PC-9 (cell line): ENCODE measurements around the gene ERH. TPM values are rescaled to one million over a fixed set of nuclear protein-coding genes. Genes with fewer than 3 reads are reported as not detected.

ENCODE experiments used
- BruUV-seq: library from RNA; stranded (reverse); fragments of 400-500 nt; replicated peaks from 2 replicates; lab custom pipeline; 2021; lab: Mats Ljungman, UMichigan
- CTCF ChIA-PET: fragments of 300-600 bp; sonication (Branson Sonifier 250); formaldehyde crosslinking; loops from one replicate; lab custom pipeline; 2022; ENCODE audit warnings: antibody characterized with exemption; lab: Charles Lee
- POLR2A ChIA-PET: fragments of 300-600 bp; sonication (Branson Sonifier 250); formaldehyde crosslinking; loops from one replicate; lab custom pipeline; 2022; ENCODE audit warnings: antibody characterized with exemption; ENCODE audit not compliant: unreplicated experiment; lab: Charles Lee
- DNase-seq, 2 experiments: peaks; one replicate each; pipeline versions ENCODE4 v3.0.0 to v3.0.0-alpha.2; 2015 to 2022; ENCODE audit warnings: mixed read lengths in 1 of 2
- H2AFZ ChIP-seq: fragments of 200-600 bp; sonication (generic); 2 replicates; pipeline ENCODE4 v1.8.1; 2017; ENCODE audit warnings: antibody characterized with exemption
- H3F3A ChIP-seq: fragments of 200-600 bp; sonication (generic); 2 replicates; pipeline ENCODE4 v1.8.1; 2017; ENCODE audit warnings: antibody characterized with exemption, mild to moderate bottlenecking, low read depth; ENCODE audit not compliant: insufficient read depth
- H3K27ac ChIP-seq: fragments of 200-600 bp; sonication (generic); 2 replicates; pipeline ENCODE4 v1.6.1; 2016; ENCODE audit warnings: mixed run types
- H3K27me3 ChIP-seq: fragments of 200-600 bp; sonication (generic); 2 replicates; pipeline ENCODE4 v1.6.1; 2016; ENCODE audit warnings: low read depth, mixed run types; ENCODE audit not compliant: insufficient read depth
- H3K36me3 ChIP-seq: fragments of 200-600 bp; sonication (generic); 2 replicates; pipeline ENCODE4 v1.6.1; 2016; ENCODE audit warnings: low read depth, mixed run types
- H3K4me1 ChIP-seq: fragments of 200-600 bp; sonication (generic); replicated peaks from 2 replicates; pipeline ENCODE4 v1.6.1; 2016; ENCODE audit warnings: mixed run types; ENCODE audit not compliant: insufficient read depth
- H3K4me2 ChIP-seq: fragments of 200-600 bp; sonication (generic); 2 replicates; pipeline ENCODE4 v1.6.1; 2017; ENCODE audit warnings: mixed run types
- H3K4me3 ChIP-seq: fragments of 200-600 bp; sonication (generic); 2 replicates; pipeline ENCODE4 v1.6.1; 2016; ENCODE audit warnings: mixed run types
- H3K79me2 ChIP-seq: fragments of 200-600 bp; sonication (generic); 2 replicates; pipeline ENCODE4 v1.6.1; 2017; ENCODE audit warnings: low read depth, mixed run types
- H3K9me2 ChIP-seq: fragments of 200-600 bp; sonication (generic); 2 replicates; pipeline ENCODE4 v1.8.1; 2017; ENCODE audit warnings: mild to moderate bottlenecking; ENCODE audit not compliant: insufficient read depth
- H3K9me3 ChIP-seq: fragments of 200-600 bp; sonication (generic); 2 replicates; pipeline ENCODE4 v1.8.1; 2016; ENCODE audit warnings: low read depth; ENCODE audit not compliant: insufficient read depth
- H4K20me1 ChIP-seq: fragments of 200-600 bp; sonication (generic); 2 replicates; pipeline ENCODE4 v1.8.1; 2017; ENCODE audit not compliant: insufficient read depth
- CTCF ChIP-seq: fragments of 200-600 bp; sonication (generic); conservative IDR thresholded peaks from 2 replicates; pipeline ENCODE4 v1.6.1; 2017; ENCODE audit warnings: mixed run types, antibody characterized with exemption, mild to moderate bottlenecking, moderate library complexity
- EZH2 ChIP-seq: fragments of 200-600 bp; sonication (generic); IDR thresholded peaks from 2 replicates; pipeline ENCODE4 v1.8.0; 2017; ENCODE audit warnings: antibody characterized with exemption, low read depth
- intact Hi-C: fragments of 100-400 bp; cut with micrococcal nuclease; formaldehyde crosslinking; loops from one replicate; pipeline ENCODE4 v1.10.0; 2022; ENCODE audit not compliant: unreplicated experiment
- total RNA-seq: library from RNA; stranded (reverse); gene quantifications from 2 replicates; pipeline ENCODE4 v1.2.3, GENCODE V29; 2021

ERH gene
- total RNA-seq, 1 experiment from 2014 or later: 347 TPM

- Histone ChIP-seq H3K27me3 (peaks cover 27% of the 10 kb centered on the region; the same call in 1 of the 2 replicates), H4K20me1 (no peaks in the 10 kb centered on the region), H3K9me2 (no peaks in the 10 kb centered on the region), H3K27ac (no peak overlapping the region), H3K9me3 (no peaks in the 10 kb centered on the region), H3K4me1 (no peaks in the 10 kb centered on the region), H3K4me3 (no peak overlapping the region), H3F3A (0 out of 2 replicates have a peak, but pooled peaks cover 5% of the 10 kb centered on the region), H3K4me2 (no peak overlapping the region), H2AFZ (no peak overlapping the region), H3K36me3 (no peaks in the 10 kb centered on the region), H3K79me2 (no peaks in the 10 kb centered on the region)
- TF ChIP-seq CTCF: no peak
- no peak for TF ChIP-seq EZH2
- POLR2A ChIA-PET: no interaction called here
- DNase-seq: no peak
- no TSS peak for BruUV-seq
- CTCF ChIA-PET: no interaction called here
- intact Hi-C loops: no loop called here
Measured at GRCh38 chr14:69342928-69343525, 55.1 kb downstream of the ERH start.

- TF ChIP-seq EZH2 (no peak), CTCF (no peak)
- no TSS peak for BruUV-seq
- CTCF ChIA-PET: no interaction called here
Measured at GRCh38 chr14:69339426-69339825, 58.7 kb downstream of the ERH start.

GRCh38 chr14:69337984-69338383 lies 60.1 kb downstream of the ERH start:
- Histone ChIP-seq H3K9me2 (no peaks in the 10 kb centered on the region), H3K4me2 (no peak overlapping the region), H2AFZ (no peak overlapping the region), H3K27me3 (peaks cover 27% of the 10 kb centered on the region; the same call in 1 of the 2 replicates), H3K79me2 (no peaks in the 10 kb centered on the region), H4K20me1 (no peaks in the 10 kb centered on the region), H3K4me1 (peaks cover 10% of the 10 kb centered on the region), H3K36me3 (no peaks in the 10 kb centered on the region), H3K9me3 (no peaks in the 10 kb centered on the region), H3K27ac (no peak overlapping the region), H3K4me3 (no peak overlapping the region), H3F3A (peaks cover 5% of the 10 kb centered on the region; the same call in 1 of the 2 replicates)
- ChIA-PET CTCF (no interaction called here), POLR2A (no interaction called here)
- BruUV-seq: no TSS peak
- intact Hi-C loops: no loop called here
- no peak for TF ChIP-seq EZH2
- TF ChIP-seq CTCF: no peak
- DNase-seq: no peak

More at GRCh38 chr14:69339426-69339825, 58.7 kb downstream of the ERH start:
- H3F3A ChIP-seq: peaks cover 5% of the 10 kb centered on the region; the same call in 1 of the 2 replicates
- H3K36me3 ChIP-seq: no peaks in the 10 kb centered on the region
- no peaks in the 10 kb centered on the region for H4K20me1 ChIP-seq
- H3K9me3 ChIP-seq: no peaks in the 10 kb centered on the region
- POLR2A ChIA-PET: no interaction called here
- H3K4me2 ChIP-seq: no peak overlapping the region
- intact Hi-C loops: no loop called here
- peaks cover 27% of the 10 kb centered on the region; the same call in 1 of the 2 replicates for H3K27me3 ChIP-seq
- H3K9me2 ChIP-seq: no peaks in the 10 kb centered on the region
- H3K79me2 ChIP-seq: no peaks in the 10 kb centered on the region
- no peak overlapping the region for H3K4me3 ChIP-seq
- no peak for DNase-seq
- H3K4me1 ChIP-seq: peaks cover 10% of the 10 kb centered on the region
- H3K27ac ChIP-seq: no peak overlapping the region
- no peak overlapping the region for H2AFZ ChIP-seq
